ENCODE data around the gene SEMA5A. TPM values are rescaled to one million over a fixed set of nuclear protein-coding genes. Genes with fewer than 3 reads are reported as not detected.

The SEMA5A gene
- total and polyA plus RNA-seq, 7 donors = 0.24 to 3.9 (median 0.66) TPM

- DNase-seq (no peak), ATAC-seq (no peak)
- H3K4me3 ChIP-seq = no peak overlapping the region
- H3K4me1 ChIP-seq = no peaks in the 10 kb centered on the region
- WGBS, 3 donors = 46 to 65% (median 60%) methylated on average over 5 of the region's 5 CpGs
- H3K9me3 ChIP-seq = no peaks in the 10 kb centered on the region
- no peak overlapping the region for H3K27ac ChIP-seq
- no peak for TF ChIP-seq CTCF (IDR thresholded peaks at IDR 0.05)
- H3K36me3 ChIP-seq (ENCODE audit: insufficient read depth in 1 of 2, low read depth in 1 of 2) = no peaks in the 10 kb centered on the region
- intact Hi-C loops (cut with DNase I) = no loop called here
- no peaks in the 10 kb centered on the region for H3K27me3 ChIP-seq (ENCODE audit: insufficient read depth in 3 of 3, low read length in 2 of 3)
Measured at GRCh38 chr5:9230355-9230754, 315.5 kb downstream of the SEMA5A start.

- WGBS, 3 donors = 66 to 71% (median 70%) methylated on average over 2 of the region's 2 CpGs
- Histone ChIP-seq H3K4me3 (no peak overlapping the region), H3K27ac (no peak overlapping the region), H3K27me3 (ENCODE audit: insufficient read depth in 3 of 3, low read length in 2 of 3) (no peaks in the 10 kb centered on the region), H3K4me1 (no peaks in the 10 kb centered on the region), H3K36me3 (ENCODE audit: insufficient read depth in 1 of 2, low read depth in 1 of 2) (no peaks in the 10 kb centered on the region), H3K9me3 (no peaks in the 10 kb centered on the region)
- DNase-seq = no peak
- ATAC-seq = no peak
- intact Hi-C loops (cut with DNase I) = no loop called here
- TF ChIP-seq CTCF (IDR thresholded peaks at IDR 0.05) = no peak
Measured at GRCh38 chr5:9226016-9226536, 319.8 kb downstream of the SEMA5A start.

GRCh38 chr5:9222054-9222976, 323.6 kb downstream of the SEMA5A start:
- DNase-seq (no peak), ATAC-seq (no peak)
- 82 to 83% (median 83%) methylated on average over 7 of the region's 7 CpGs for WGBS, 3 donors
- no peaks in the 10 kb centered on the region for H3K9me3 ChIP-seq
- no peak overlapping the region for H3K27ac ChIP-seq
- no peaks in the 10 kb centered on the region for H3K4me1 ChIP-seq
- intact Hi-C loops (cut with DNase I) = no loop called here
- no peak overlapping the region for H3K4me3 ChIP-seq
- TF ChIP-seq CTCF (IDR thresholded peaks at IDR 0.05) = no peak
- H3K36me3 ChIP-seq (ENCODE audit: insufficient read depth in 1 of 2, low read depth in 1 of 2) = no peaks in the 10 kb centered on the region
- no peaks in the 10 kb centered on the region for H3K27me3 ChIP-seq (ENCODE audit: insufficient read depth in 3 of 3, low read length in 2 of 3)

GRCh38 chr5:9218358-9218757, 327.5 kb downstream of the SEMA5A start:
- H3K27me3 ChIP-seq (ENCODE audit: insufficient read depth in 3 of 3, low read length in 2 of 3) = no peaks in the 10 kb centered on the region
- no peaks in the 10 kb centered on the region for H3K9me3 ChIP-seq
- intact Hi-C loops (cut with DNase I) = loop anchor here in 1 of 2 donors (10.0 kb wide), 1 partner anchor 1294 kb away; no protein-coding TSS in a partner anchor
- ATAC-seq (no peak), DNase-seq (no peak)
- H3K4me1 ChIP-seq = no peaks in the 10 kb centered on the region
- 74 to 95% (median 93%) methylated on average over 4 of the region's 4 CpGs for WGBS, 3 donors
- no peaks in the 10 kb centered on the region for H3K36me3 ChIP-seq (ENCODE audit: insufficient read depth in 1 of 2, low read depth in 1 of 2)
- H3K27ac ChIP-seq = no peak overlapping the region
- no peak for TF ChIP-seq CTCF (IDR thresholded peaks at IDR 0.05)
- H3K4me3 ChIP-seq = no peak overlapping the region
